ACC112 (cell line): ENCODE data around the gene SH2D4B.
A peak's percentile ranks its signal among the peaks of the same experiment; 100 is the strongest.

Experiments
- H2AFZ ChIP-seq: fragments of 200-600 bp; sonication (generic); one replicate; pipeline ENCODE4 v1.6.0; 2017; ENCODE audit warnings: antibody characterized with exemption, low read length; ENCODE audit not compliant: unreplicated experiment
- H3K27ac ChIP-seq: fragments of 200-600 bp; sonication (generic); 2 replicates; pipeline ENCODE4 v1.5.1; 2014; ENCODE audit warnings: low read depth, mild to moderate bottlenecking, antibody characterized with exemption, low read length, moderate library complexity
- H3K27me3 ChIP-seq: fragments of 200-600 bp; sonication (generic); 2 replicates; pipeline ENCODE4 v1.6.1; 2014; ENCODE audit warnings: mild to moderate bottlenecking, antibody characterized with exemption, low read length, moderate library complexity, mixed read lengths; ENCODE audit not compliant: insufficient read depth
- H3K36me3 ChIP-seq: fragments of 200-600 bp; sonication (generic); 2 replicates; pipeline ENCODE4 v1.6.1; 2016; ENCODE audit warnings: mild to moderate bottlenecking, antibody characterized with exemption, low read length, moderate library complexity, mixed read lengths; ENCODE audit not compliant: insufficient read depth
- H3K4me1 ChIP-seq: fragments of 200-600 bp; sonication (generic); one replicate; pipeline ENCODE4 v1.6.1; 2016; ENCODE audit warnings: low read length, mixed read lengths; ENCODE audit not compliant: insufficient read depth, unreplicated experiment, control insufficient read depth
- H3K4me3 ChIP-seq: fragments of 200-600 bp; sonication (generic); 2 replicates; pipeline ENCODE4 v1.5.1; 2014; ENCODE audit warnings: mild to moderate bottlenecking, low read depth, low read length
- H3K79me2 ChIP-seq: fragments of 200-600 bp; sonication (generic); one replicate; pipeline ENCODE4 v1.6.0; 2016; ENCODE audit warnings: low read length; ENCODE audit not compliant: control insufficient read depth, unreplicated experiment, insufficient read depth

The SH2D4B gene

DNA sequence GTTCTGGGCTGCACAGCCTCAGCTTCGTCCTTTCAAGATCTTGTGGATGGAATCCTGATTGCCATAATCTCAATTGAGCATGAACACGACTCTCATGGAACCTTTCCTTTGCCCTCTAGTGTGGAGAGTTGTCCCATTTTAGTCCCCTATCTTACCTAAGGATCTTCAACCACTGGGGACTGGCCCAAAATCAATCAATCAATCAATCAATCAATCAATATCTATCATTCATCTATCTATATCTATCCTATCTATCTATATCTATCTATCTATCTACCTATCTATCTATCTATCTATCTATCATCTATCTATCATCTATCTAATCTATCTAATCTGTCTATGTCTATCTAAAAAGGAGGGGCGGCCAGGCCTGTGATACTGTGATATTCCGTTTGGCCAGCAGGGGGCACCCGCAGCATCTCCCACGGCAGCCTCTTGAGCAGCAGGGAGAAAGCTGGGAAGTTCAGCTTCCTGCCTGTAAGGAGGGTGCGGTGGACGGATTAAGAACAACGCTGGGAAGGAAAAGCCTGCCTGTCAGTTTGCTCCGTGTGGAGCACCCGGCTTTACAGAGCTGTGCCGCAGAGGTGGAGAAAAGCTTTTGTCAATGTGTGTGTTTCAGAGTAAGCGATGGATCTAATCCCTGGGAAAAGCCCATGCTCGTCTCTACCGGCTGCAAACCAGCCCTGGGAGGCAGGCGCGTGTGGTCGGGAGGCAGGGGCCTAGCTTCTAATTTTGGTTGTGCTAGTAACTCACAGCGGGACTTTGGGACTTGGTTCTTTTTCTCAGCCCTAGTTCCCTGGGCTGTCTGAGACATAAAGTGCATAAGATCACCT is 124.9 kb downstream of the SH2D4B start:
- H3K4me3 ChIP-seq, result peak overlapping the region; percentile 61
- H3K27me3 ChIP-seq, result peaks cover 6% of the 10 kb centered on the region; the same call in 1 of the 2 replicates
- no peaks in the 10 kb centered on the region for H3K36me3 ChIP-seq
- H3K79me2 ChIP-seq, result no peaks in the 10 kb centered on the region
- no peak overlapping the region for H3K27ac ChIP-seq
- H2AFZ ChIP-seq, result peak overlapping the region; percentile 90
- no peaks in the 10 kb centered on the region for H3K4me1 ChIP-seq

DNA sequence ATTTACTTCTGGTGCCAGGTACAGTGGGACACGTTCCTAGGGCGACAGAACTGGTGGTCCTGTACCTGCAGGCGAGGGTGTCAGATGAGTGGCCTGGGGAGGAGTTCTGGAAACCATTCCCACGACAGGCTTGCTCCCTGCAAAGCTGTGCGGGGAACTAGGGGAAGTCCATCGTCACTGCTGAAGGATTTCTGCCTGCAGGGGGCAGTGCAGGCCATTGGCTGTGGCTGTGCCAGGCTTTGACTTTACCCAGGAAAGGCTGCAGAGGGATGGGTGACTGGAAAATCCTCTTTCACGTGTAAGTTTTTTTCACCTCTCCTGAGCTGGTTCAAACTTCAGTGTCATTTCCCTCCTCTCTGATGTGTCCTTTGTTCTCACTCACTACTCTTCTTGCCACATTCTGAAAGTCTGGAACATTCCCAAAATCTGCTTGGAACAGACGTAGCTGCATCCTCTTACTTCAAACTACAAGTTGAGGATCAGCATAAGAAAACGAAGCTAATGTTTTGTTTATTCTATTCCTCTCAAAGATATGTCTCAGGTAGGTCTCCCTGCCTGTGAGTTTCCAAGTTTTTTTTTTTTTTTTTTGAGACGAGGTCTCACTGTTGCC is 126.5 kb downstream of the SH2D4B start:
- Histone ChIP-seq H3K27me3 (peaks cover 6% of the 10 kb centered on the region; the same call in 1 of the 2 replicates), H3K36me3 (no peaks in the 10 kb centered on the region), H3K79me2 (no peaks in the 10 kb centered on the region), H3K4me1 (no peaks in the 10 kb centered on the region), H2AFZ (no peak overlapping the region), H3K4me3 (no peak overlapping the region), H3K27ac (no peak overlapping the region)

DNA sequence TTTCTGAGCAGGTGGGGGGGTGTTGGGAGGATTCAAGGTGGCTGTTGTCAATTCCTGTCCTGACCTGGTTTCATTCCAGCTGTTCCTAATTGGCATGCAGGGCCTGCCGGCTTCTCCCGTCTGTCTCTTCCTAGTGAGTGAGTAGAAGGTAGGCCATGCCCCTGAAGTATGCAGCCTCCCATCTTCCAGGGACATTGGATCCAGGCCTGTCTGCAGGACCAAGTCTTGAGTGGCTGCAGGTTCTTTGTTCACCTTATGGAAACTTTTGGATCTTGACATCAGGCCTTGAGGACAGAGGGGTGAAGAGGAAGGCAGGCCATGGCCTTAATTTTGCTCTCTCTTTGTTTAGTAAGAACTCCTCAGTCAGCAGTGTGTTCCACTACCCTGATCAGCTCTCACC is 131.8 kb downstream of the SH2D4B start:
- Histone ChIP-seq H3K27me3 (no peaks in the 10 kb centered on the region; the same call in 1 of the 2 replicates), H3K4me1 (no peaks in the 10 kb centered on the region), H2AFZ (no peak overlapping the region)

DNA sequence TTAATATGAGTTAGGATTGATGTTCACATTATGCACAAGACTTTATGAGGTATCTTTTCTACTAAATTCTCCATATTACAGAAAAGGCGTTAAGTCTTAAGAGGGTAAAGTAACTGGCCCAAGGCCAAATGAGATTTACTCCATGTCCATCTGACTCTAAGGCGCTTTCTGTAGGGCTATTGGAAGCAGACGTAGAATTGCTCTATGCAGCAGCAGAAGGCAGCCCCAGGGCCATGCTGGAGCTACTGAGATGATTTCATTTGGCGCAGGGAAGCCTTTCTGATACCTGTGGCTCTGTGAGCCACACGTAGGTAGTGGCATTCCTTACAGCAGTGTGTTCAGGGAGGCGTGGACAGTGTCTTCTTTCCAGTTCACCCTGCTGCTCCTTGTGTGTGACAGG is 133.1 kb downstream of the SH2D4B start:
- no peak overlapping the region for H3K4me3 ChIP-seq
- H3K27me3 ChIP-seq, result no peaks in the 10 kb centered on the region; the same call in 1 of the 2 replicates
- no peaks in the 10 kb centered on the region for H3K79me2 ChIP-seq
- H3K27ac ChIP-seq, result no peak overlapping the region
- H3K36me3 ChIP-seq, result no peaks in the 10 kb centered on the region
- H3K4me1 ChIP-seq, result no peaks in the 10 kb centered on the region
- no peak overlapping the region for H2AFZ ChIP-seq

More for the DNA sequence above, 131.8 kb downstream of the SH2D4B start:
- no peaks in the 10 kb centered on the region for H3K36me3 ChIP-seq
- no peaks in the 10 kb centered on the region for H3K79me2 ChIP-seq
- H3K27ac ChIP-seq, result no peak overlapping the region
- H3K4me3 ChIP-seq, result no peak overlapping the region

DNA sequence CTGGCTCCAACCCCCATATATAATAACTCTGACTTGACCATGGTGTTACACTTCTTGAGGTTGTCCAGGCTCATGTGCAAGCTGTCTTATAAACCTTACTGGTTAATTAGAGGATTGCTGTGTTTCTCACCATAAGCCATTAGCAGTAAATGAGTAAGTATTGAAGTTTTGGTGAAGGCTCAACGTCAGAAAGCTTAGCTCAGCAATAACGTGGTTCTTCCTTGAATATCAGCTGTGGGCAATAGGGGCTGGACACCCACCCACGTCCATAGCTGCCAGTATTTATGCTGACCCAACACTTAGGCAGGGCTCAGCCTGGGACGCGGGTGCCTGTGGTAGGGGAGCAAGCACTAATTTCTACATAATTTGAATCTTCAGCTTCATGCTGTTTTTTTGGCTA is 134.1 kb downstream of the SH2D4B start:
- no peaks in the 10 kb centered on the region for H3K79me2 ChIP-seq
- no peak overlapping the region for H2AFZ ChIP-seq
- H3K36me3 ChIP-seq, result no peaks in the 10 kb centered on the region
- H3K4me1 ChIP-seq, result no peaks in the 10 kb centered on the region
- no peak overlapping the region for H3K4me3 ChIP-seq
- no peaks in the 10 kb centered on the region; the same call in 1 of the 2 replicates for H3K27me3 ChIP-seq
- H3K27ac ChIP-seq, result no peak overlapping the region

DNA sequence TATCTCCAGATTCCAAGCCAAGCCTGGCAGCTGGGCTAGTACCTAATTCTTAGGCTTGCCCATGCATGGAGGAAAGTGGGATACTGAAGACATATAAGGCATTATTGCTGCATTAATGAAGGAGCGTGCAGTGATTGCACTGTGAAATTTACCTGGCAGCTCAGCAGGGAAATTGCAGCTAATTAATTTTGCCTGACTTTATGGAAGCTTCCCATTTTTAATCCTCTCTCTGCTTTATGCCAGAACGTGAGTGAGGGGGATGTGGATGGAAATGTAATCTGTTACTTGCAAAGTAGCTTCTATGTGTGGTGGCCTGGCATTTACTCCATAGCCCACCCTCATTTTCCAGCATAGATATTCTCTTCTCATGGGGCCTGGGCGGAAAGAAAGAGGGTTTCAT is 134.9 kb downstream of the SH2D4B start:
- no peaks in the 10 kb centered on the region for H3K4me1 ChIP-seq
- H3K79me2 ChIP-seq, result no peaks in the 10 kb centered on the region
- no peaks in the 10 kb centered on the region for H3K36me3 ChIP-seq
- H3K4me3 ChIP-seq, result no peak overlapping the region
- no peak overlapping the region for H3K27ac ChIP-seq
- H3K27me3 ChIP-seq, result no peaks in the 10 kb centered on the region; the same call in 1 of the 2 replicates
- H2AFZ ChIP-seq, result no peak overlapping the region

DNA sequence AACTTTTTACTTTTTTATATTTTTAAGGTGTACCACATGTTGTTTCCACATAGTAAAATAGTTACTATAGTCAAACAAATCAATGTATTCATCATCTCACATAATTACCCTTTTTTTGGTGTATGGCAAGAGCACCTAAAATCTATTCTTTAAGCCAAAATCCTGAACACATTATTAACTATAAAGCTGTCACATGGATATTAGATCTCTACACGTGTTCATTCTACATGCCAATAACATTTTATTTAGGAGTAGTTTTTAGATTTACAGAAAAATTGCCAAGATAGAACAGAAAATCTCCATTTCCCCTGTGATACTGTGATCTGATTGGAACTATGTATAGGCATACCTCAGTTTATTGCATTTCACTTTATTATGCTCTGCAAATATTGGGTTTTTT is 137.1 kb downstream of the SH2D4B start:
- no peak overlapping the region for H3K4me3 ChIP-seq
- no peaks in the 10 kb centered on the region for H3K4me1 ChIP-seq
- no peak overlapping the region for H2AFZ ChIP-seq
- no peaks in the 10 kb centered on the region for H3K36me3 ChIP-seq
- no peak overlapping the region for H3K27ac ChIP-seq
- H3K27me3 ChIP-seq, result no peaks in the 10 kb centered on the region; the same call in 1 of the 2 replicates
- no peaks in the 10 kb centered on the region for H3K79me2 ChIP-seq

DNA sequence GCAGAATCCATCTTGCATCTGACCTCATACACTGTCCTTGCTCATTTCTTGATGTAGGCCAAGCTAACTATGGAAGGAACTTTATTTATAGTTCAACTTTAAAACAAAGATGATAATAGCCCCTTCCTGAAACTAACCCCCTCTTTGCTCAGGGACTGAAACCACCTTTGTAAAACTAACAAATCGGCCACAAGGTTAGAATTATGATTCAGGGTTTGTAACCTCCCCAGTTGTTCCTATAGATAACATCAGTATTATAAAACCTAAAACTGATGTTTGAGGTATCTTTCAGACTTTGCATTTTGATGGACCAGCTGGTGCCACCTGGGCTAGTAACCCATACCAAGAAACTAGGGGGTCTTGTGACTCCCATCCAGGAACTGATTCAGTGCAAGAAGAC is 143.4 kb downstream of the SH2D4B start:
- no peaks in the 10 kb centered on the region for H3K36me3 ChIP-seq
- H3K27ac ChIP-seq, result no peak overlapping the region
- no peak overlapping the region for H2AFZ ChIP-seq
- no peak overlapping the region for H3K4me3 ChIP-seq
- H3K4me1 ChIP-seq, result no peaks in the 10 kb centered on the region
- no peaks in the 10 kb centered on the region for H3K79me2 ChIP-seq
- no peaks in the 10 kb centered on the region for H3K27me3 ChIP-seq

DNA sequence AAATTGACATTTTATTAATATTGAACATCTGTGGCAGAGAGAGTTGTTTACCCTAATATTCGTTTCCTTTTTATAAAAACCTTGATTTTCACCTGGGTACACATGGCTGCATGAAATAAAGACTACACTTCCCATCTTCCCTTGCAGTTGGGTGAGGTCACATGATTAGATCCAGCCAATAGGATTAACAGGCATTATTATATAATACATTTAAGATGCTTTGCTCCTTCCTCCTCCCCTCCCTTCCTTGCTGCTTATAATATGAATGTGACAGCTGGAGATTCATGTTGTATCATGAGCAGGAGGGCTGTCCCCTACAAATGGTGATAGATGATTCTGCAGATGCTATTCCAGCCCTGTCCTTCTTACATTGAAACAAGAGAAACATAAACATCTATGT is 146.6 kb downstream of the SH2D4B start:
- H2AFZ ChIP-seq, result no peak overlapping the region
- no peaks in the 10 kb centered on the region for H3K27me3 ChIP-seq

DNA sequence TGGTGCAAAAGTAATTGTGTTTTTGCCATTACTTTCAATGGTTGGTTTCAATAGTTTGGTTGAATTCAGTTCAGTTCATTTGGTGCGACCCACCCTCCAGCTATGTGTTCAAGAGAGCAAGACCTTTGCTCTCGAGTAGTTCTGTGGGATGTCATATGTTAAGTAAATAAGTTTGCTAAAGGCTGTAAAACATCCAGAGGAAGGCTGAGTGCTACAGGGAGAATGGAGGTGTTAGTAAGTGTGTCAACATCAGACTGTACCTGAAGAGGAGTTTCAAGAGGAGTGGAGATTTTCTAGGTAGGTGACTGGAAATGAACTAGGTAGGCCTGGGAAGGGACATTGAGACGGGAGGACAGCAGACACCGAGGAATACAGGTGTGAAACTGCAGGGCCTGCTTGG is 147.7 kb downstream of the SH2D4B start:
- Histone ChIP-seq H3K27ac (no peak overlapping the region), H3K36me3 (no peaks in the 10 kb centered on the region), H2AFZ (no peak overlapping the region)

More for the DNA sequence above, 146.6 kb downstream of the SH2D4B start:
- no peaks in the 10 kb centered on the region for H3K4me1 ChIP-seq
- no peak overlapping the region for H3K27ac ChIP-seq
- H3K79me2 ChIP-seq, result no peaks in the 10 kb centered on the region
- H3K36me3 ChIP-seq, result no peaks in the 10 kb centered on the region
- no peak overlapping the region for H3K4me3 ChIP-seq

More for the DNA sequence above, 147.7 kb downstream of the SH2D4B start:
- Histone ChIP-seq H3K4me1 (no peaks in the 10 kb centered on the region), H3K27me3 (no peaks in the 10 kb centered on the region), H3K4me3 (no peak overlapping the region), H3K79me2 (no peaks in the 10 kb centered on the region)
